ENCODE results near the gene TBC1D17.

- TF ChIP-seq EP300 (IDR thresholded peaks at IDR 0.05) (no peak), CTCF (IDR thresholded peaks at IDR 0.05) (no peak)
Observed at GRCh38 chr19:49883094-49883493, 5.6 kb downstream of the TBC1D17 start.
